HG03108 (cell line): ENCODE data around the gene MBD4.
A peak's percentile ranks its signal among the peaks of the same experiment; 100 is the strongest.
"Not testable (repeated sequence)": the region's sequence is repeated elsewhere in the genome, so short reads cannot be mapped to it uniquely, and the experiment has no call there.

Source experiments
- ATAC-seq: cut with Tn5 transposase; IDR thresholded peaks from one replicate; pipeline ENCODE4 v1.9.1; 2021; ENCODE audit warnings: moderate library complexity; ENCODE audit not compliant: unreplicated experiment

MBD4 gene

GRCh38 chr3:129412542-129413198 is 27.1 kb downstream of the MBD4 start:
- ATAC-seq, result no peak

DNA sequence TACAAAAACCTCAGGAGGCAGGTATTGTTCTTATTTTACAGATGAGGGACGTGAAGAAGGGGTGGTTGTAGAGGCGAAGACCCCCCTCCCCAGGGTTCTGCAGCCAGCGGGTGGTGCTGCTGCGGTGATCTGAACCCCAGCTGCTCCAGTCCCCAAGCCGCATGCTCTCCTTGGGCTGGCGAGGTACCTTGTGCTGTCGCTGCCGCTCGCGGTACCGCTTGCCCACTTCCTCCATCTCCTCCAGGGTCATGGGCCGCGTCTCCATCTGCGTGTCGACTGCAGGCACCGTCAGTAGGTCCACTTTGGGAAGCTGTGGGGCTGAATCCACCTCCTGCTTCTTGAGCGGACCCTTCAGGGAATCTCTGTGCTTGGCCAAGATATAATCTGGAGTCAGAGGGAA is 28.8 kb downstream of the MBD4 start:
- no peak for ATAC-seq

- no peak for ATAC-seq
Observed at GRCh38 chr3:129409541-129409940, 30.2 kb downstream of the MBD4 start.

DNA sequence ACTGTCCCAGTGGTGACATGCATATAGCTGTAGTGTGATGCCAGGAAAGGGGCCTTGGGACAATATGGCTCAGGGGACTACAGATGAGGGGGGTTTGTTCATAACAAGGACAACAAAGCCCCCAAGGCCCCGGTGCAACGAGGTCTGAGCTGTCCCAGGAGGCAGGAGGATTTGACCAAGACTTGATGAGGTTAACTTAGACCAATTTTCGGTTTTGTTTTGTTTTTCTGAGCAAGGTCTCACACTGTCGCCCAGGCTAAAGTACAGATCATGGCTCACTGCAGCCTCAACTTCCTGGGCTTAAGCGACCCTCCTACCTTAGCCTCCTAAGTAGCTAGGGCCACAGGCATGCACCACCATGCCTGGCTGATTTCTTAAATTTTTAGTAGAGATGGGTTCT is 35.1 kb downstream of the MBD4 start:
- ATAC-seq, result no peak

- ATAC-seq, result no peak
Observed at GRCh38 chr3:129404130-129404529, 35.6 kb downstream of the MBD4 start.

DNA sequence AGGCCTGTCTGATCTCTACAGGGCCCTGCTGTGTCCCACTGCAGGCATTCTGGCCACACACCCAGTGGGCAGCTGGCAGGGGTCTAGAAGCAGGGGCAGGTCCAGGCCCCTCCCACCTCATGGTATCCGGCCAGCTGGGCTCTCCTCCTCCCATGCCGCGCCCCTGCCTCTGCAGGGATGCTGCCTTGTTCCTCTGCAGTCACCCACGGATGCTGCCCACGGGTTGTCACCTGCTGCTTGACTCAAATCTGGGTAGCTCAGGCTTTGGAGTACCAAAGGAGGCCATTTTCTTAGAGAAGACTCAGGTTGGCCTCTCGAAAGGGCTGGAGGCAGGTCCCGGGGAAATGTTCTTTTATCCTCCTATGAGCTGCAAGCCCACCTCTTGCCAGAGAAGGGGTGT is 36.3 kb downstream of the MBD4 start:
- ATAC-seq, result no peak

DNA sequence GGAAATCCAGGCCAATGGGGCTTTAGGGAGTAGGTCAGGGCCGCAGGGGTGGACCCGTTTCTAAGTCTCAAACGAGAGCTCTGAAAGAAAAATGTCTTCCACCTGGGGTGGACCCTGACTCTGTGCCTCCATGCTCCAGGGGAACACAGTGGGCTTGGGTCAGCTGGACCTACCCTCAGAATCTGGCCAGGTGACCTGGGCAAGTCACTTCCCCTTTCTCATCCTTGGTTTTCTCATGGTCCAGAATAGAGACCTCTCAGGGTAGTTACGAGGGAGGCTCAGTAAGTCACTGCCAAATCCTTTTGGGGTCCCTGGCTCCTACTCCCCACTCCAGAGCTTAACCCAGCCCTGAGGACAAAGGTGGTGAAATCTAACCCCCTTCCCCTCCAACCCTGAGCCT is 37.1 kb downstream of the MBD4 start:
- no peak for ATAC-seq

- no peak for ATAC-seq
Observed at GRCh38 chr3:129402210-129402609, 37.5 kb downstream of the MBD4 start.

DNA sequence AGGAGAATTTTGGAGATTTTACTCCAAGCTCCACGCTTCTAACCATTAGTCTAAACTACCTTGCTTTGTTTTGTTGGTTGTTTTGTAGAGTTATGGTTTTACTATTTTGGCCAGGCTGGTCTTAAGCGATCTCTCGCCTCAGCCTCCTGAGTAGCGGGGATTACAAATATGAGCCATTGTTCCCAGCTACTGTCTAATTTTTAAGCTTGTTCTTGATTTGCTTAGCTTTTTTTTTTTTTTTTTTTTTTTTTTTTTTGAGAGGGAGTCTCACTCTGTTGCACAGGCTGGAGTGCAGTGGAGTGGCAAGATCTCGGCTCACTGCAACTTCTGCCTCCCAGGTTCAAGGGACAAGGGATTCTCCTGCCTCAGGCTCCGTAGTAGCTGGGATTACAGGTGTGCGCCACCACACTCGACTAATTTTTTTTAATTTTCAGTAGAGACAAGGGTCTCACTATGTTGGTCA is 39.8 kb downstream of the MBD4 start:
- peak; percentile 24 for ATAC-seq

GRCh38 chr3:129399145-129399894 is 40.4 kb downstream of the MBD4 start:
- ATAC-seq, result peak; percentile 72

GRCh38 chr3:129398803-129399144 is 41.0 kb downstream of the MBD4 start:
- no peak for ATAC-seq

DNA sequence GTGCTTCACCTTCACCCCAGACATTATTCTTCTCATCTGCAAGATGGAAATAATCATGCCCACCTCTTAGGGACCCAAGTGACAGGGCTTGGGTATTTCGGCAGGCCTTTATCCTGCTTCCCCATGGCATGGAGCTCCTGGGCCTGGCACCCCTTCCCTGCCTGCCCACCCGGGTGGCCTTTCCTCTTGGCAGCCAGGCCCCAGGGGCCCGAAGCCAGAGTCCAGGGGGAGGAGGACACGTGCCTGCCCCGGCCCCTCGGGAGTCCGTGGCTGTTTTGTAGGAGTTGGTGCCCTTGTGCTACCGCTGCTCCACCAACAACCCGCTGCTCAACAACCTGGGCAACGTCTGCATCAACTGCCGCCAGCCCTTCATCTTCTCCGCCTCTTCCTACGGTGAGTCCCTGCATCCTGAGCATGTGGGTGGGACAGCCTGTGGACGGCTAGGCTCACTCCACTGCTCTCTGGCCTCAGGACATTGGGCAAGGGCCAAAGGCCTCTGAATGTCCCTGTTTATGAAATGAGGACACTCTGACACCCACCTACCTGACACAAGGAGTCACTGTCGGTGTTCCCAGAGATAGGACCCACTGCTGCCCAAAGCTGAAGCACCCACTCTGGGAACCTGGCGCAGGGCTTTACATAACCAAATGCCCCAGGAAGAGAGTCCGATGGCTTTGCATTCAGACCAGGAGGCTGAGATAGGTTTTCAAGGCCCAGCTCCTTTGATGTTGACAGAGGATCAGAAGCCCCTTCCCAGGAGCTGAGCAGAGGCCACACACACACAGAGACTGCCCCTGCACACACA is 45.8 kb downstream of the MBD4 start:
- not testable (repeated sequence) for ATAC-seq

GRCh38 chr3:129393271-129393670 is 46.5 kb downstream of the MBD4 start:
- ATAC-seq, result no peak

- ATAC-seq, result not testable (repeated sequence)
Observed at GRCh38 chr3:129392106-129392887, 47.5 kb downstream of the MBD4 start.

- not testable (repeated sequence) for ATAC-seq
Observed at GRCh38 chr3:129391583-129391982, 48.2 kb downstream of the MBD4 start.

GRCh38 chr3:129389572-129389937 is 50.2 kb downstream of the MBD4 start:
- ATAC-seq, result no peak

GRCh38 chr3:129388791-129389571 is 50.8 kb downstream of the MBD4 start:
- ATAC-seq, result not testable (repeated sequence)

DNA sequence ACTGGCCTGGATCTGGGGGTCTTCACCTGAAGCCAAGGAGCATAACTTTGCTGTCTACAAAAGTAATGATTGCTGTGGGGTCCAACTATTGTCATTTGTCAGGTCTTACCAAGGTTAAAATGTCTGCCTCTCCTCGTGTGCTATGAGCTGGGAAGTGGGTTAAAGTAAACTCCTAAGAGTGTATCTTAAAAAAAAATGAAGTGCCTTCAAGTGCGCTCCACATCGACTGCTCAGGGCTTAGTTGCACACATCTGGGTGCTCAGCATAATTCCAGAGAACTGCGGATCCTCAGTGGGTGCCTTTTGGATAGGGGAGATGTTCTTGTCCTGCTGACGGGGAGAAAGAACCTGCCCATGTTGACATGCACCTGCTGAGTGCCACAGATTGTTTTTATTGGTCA is 52.3 kb downstream of the MBD4 start:
- ATAC-seq, result no peak

- no peak for ATAC-seq
Observed at GRCh38 chr3:129386984-129387383, 52.8 kb downstream of the MBD4 start.

GRCh38 chr3:129385507-129385906 is 54.2 kb downstream of the MBD4 start:
- not testable (repeated sequence) for ATAC-seq
